Measurements from ENCODE around the gene PTRH1. TPM values are rescaled to one million over a fixed set of nuclear protein-coding genes. Genes with fewer than 3 reads are reported as not detected.
A peak's percentile ranks its signal among the peaks of the same experiment; 100 is the strongest.

Gene PTRH1
- total and polyA plus RNA-seq, 2 of the 13 experiments (the other 11 are each of a cell fraction or from before 2014, with no cell fraction given): 4.0 to 10.4 TPM

- TF ChIP-seq EED (CRISPR knock-in tag; IDR thresholded peaks at IDR 0.05) (no peak), KDM6A (CRISPR knock-in tag; IDR thresholded peaks at IDR 0.05; ENCODE audit: low read depth) (peak; percentile 69), TFAP4 (IDR thresholded peaks at IDR 0.05; ENCODE audit: borderline replicate concordance, low read depth) (peak; percentile 93), ZNF318 (CRISPR knock-in tag; IDR thresholded peaks at IDR 0.05) (no peak), ZNF281 (CRISPR knock-in tag; IDR thresholded peaks at IDR 0.05; ENCODE audit: borderline replicate concordance) (no peak), ZNF607 (CRISPR knock-in tag; IDR thresholded peaks at IDR 0.05; ENCODE audit: borderline replicate concordance) (peak; percentile 2; the same call in 1 of the 2 replicates), THAP11 (CRISPR knock-in tag; IDR thresholded peaks at IDR 0.05) (peak; percentile 58; the same call in 1 of the 2 replicates), NFIC (IDR thresholded peaks at IDR 0.05; ENCODE audit: low read length) (no peak), ISX (CRISPR knock-in tag; conservative IDR thresholded peaks at IDR 0.05) (no peak), ONECUT2 (CRISPR knock-in tag; IDR thresholded peaks at IDR 0.05) (no peak), NFKB2 (CRISPR knock-in tag; IDR thresholded peaks at IDR 0.05; ENCODE audit: borderline replicate concordance) (no peak), TP53 (CRISPR knock-in tag; conservative IDR thresholded peaks at IDR 0.05) (no peak), RNF2 (conservative IDR thresholded peaks at IDR 0.05; ENCODE audit: low read depth) (no peak), ZKSCAN1 (IDR thresholded peaks at IDR 0.05; ENCODE audit: low read length) (no peak), TCF7L2 (IDR thresholded peaks at IDR 0.05; ENCODE audit: low read depth, low read length) (no peak), ZNF430 (CRISPR knock-in tag; IDR thresholded peaks at IDR 0.05) (no peak), E2F1 (CRISPR knock-in tag; IDR thresholded peaks at IDR 0.05) (no peak)
Observed at GRCh38 chr9:127664678-127665507, 50.6 kb downstream of the PTRH1 start (continued).
